Fibroblast of villous mesenchyme (primary cell): ENCODE results near the gene PDXDC1. TPM values are rescaled to one million over a fixed set of nuclear protein-coding genes. Genes with fewer than 3 reads are reported as not detected.
"Not testable (repeated sequence)": the region's sequence is repeated elsewhere in the genome, so short reads cannot be mapped to it uniquely, and the experiment has no call there.

Experiments used
- DNase-seq: peaks from one replicate; pipeline ENCODE4 v3.0.0-alpha.2; 2010; ENCODE audit warnings: low read depth
- H3K4me3 ChIP-seq: 2 replicates; pipeline ENCODE4 v1.5.1; 2011; ENCODE audit warnings: low read depth, mild to moderate bottlenecking, low read length
- CTCF ChIP-seq: IDR thresholded peaks from 2 replicates; pipeline ENCODE4 v1.5.1; 2012; ENCODE audit warnings: low read depth, mild to moderate bottlenecking, low read length; ENCODE audit not compliant: insufficient read depth
- total RNA-seq: library from RNA; depleted of rRNA; stranded (reverse); fragments of >200 nt; gene quantifications from 2 replicates; pipeline ENCODE4 v1.2.3, GENCODE V29; 2012

PDXDC1 gene
- total RNA-seq, 1 donor = 112 TPM

GRCh38 chr16:15055141-15056053, 80.6 kb downstream of the PDXDC1 start:
- H3K4me3 ChIP-seq = peak overlapping the region; percentile 93
- peak; percentile 53 for DNase-seq
- TF ChIP-seq CTCF = no peak

GRCh38 chr16:15057681-15058417, 83.0 kb downstream of the PDXDC1 start:
- no peak overlapping the region for H3K4me3 ChIP-seq
- DNase-seq = no peak
- TF ChIP-seq CTCF = no peak

GRCh38 chr16:15059324-15059723, 84.5 kb downstream of the PDXDC1 start:
- DNase-seq = no peak
- H3K4me3 ChIP-seq = no peak overlapping the region
- no peak for TF ChIP-seq CTCF

GRCh38 chr16:15062085-15062810, 87.4 kb downstream of the PDXDC1 start:
- H3K4me3 ChIP-seq = not testable (repeated sequence)
- peak; percentile 71 for DNase-seq

GRCh38 chr16:15065961-15066360, 91.1 kb downstream of the PDXDC1 start:
- H3K4me3 ChIP-seq = not testable (repeated sequence)

GRCh38 chr16:15066690-15067089, 91.9 kb downstream of the PDXDC1 start:
- not testable (repeated sequence) for H3K4me3 ChIP-seq, DNase-seq

More at GRCh38 chr16:15065961-15066360, 91.1 kb downstream of the PDXDC1 start:
- DNase-seq = not testable (repeated sequence)

GRCh38 chr16:15071013-15071412, 96.2 kb downstream of the PDXDC1 start:
- not testable (repeated sequence) for H3K4me3 ChIP-seq, DNase-seq

- TF ChIP-seq CTCF = peak; percentile 33
- not testable (repeated sequence) for DNase-seq
Observed at GRCh38 chr16:15071916-15072769, 97.3 kb downstream of the PDXDC1 start.

More at GRCh38 chr16:15071916-15072769, 97.3 kb downstream of the PDXDC1 start:
- not testable (repeated sequence) for H3K4me3 ChIP-seq
